ENCODE results near the gene DNAH11.

The DNAH11 gene

GRCh38 chr7:21702303-21702702 lies 159.5 kb downstream of the DNAH11 start:
- no peak for DNase-seq (ENCODE audit: low spot score)
- in situ Hi-C loops (cut with MboI; ENCODE audit: low sequenced_read_pairs, unreplicated experiment): no loop called here
- TF ChIP-seq CTCF (IDR thresholded peaks at IDR 0.05; ENCODE audit: borderline replicate concordance, control extremely low read depth, extremely low read depth, insufficient read depth, missing control alignments): no peak

DNA sequence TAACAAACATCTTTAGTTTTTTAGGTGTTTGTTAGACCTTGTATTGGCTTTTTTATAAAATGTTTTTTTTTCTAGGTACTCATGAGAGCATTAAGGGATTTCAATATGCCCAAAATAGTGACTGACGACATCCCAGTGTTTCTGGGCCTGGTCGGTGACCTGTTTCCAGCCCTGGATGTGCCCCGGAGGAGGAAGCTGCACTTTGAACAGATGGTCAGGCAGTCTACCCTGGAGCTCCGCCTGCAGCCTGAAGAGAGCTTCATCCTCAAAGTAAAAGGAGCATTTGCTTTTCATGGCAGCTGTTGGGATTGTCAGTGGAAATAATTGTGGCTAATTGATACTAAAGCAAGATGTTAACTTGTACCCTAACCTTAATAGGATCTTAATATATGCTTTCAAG lies 161.5 kb downstream of the DNAH11 start:
- in situ Hi-C loops (cut with MboI; ENCODE audit: low sequenced_read_pairs, unreplicated experiment): no loop called here
- TF ChIP-seq CTCF (IDR thresholded peaks at IDR 0.05; ENCODE audit: borderline replicate concordance, control extremely low read depth, extremely low read depth, insufficient read depth, missing control alignments): no peak
- DNase-seq (ENCODE audit: low spot score): no peak

DNA sequence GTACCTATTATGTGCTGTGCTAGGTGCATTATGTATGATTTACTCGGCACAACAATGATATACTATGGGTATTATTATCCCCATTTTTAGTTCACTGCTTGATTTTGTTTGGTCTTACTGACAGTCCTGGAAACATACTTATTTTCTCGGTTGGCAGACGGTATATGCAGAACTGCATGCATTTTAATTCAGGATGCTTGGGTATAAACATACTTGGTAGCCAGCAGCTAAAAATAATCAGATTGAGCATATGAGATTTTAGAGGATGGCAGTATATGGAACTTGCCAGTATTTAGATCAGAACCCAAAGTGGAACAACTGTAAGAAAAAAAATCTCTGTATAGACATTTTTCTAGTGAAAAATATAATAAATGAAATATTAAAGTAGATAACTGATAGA lies 163.3 kb downstream of the DNAH11 start:
- in situ Hi-C loops (cut with MboI; ENCODE audit: low sequenced_read_pairs, unreplicated experiment): no loop called here
- DNase-seq (ENCODE audit: low spot score): no peak
- no peak for TF ChIP-seq CTCF (IDR thresholded peaks at IDR 0.05; ENCODE audit: borderline replicate concordance, control extremely low read depth, extremely low read depth, insufficient read depth, missing control alignments)

DNA sequence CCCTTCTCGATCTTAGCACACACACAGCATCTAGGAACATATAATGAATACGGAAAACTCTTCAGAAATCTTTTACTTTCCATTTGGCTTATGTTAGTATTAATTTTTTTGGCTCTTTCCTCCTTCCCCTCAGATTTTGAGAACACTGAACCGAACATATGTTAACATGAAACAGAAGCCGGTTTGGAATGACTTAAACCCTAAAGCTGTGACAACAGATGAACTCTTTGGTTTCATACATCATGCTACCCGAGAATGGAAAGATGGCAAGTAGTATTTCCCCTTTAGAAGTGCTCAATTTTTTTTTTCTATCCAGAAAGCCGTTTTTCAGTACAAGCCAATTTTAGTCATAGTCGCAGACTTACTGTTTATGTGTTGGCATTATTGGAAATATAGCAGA lies 164.7 kb downstream of the DNAH11 start:
- no peak for TF ChIP-seq CTCF (IDR thresholded peaks at IDR 0.05; ENCODE audit: borderline replicate concordance, control extremely low read depth, extremely low read depth, insufficient read depth, missing control alignments)
- in situ Hi-C loops (cut with MboI; ENCODE audit: low sequenced_read_pairs, unreplicated experiment): no loop called here
- no peak for DNase-seq (ENCODE audit: low spot score)

DNA sequence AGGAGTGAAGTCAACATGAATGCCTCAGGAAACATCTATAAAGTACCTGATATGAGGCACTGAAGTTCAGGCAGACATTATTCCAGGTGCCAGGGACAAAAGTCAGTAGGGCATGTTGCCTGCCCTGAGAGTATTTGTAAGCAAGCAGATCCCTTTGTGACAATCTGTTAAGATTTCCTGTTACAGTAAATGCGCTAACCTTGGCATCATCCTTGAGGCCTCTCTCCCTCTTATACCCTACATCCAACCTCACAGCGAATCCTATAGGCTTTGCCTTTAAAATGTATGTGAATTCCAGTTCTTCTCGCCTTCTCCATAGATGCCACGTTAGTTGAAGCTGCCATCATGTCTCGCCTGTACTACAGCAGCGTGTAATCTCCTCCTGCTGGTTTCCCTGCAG lies 165.3 kb downstream of the DNAH11 start:
- TF ChIP-seq CTCF (IDR thresholded peaks at IDR 0.05; ENCODE audit: borderline replicate concordance, control extremely low read depth, extremely low read depth, insufficient read depth, missing control alignments): no peak
- in situ Hi-C loops (cut with MboI; ENCODE audit: low sequenced_read_pairs, unreplicated experiment): no loop called here
- DNase-seq (ENCODE audit: low spot score): no peak

- TF ChIP-seq CTCF (IDR thresholded peaks at IDR 0.05; ENCODE audit: borderline replicate concordance, control extremely low read depth, extremely low read depth, insufficient read depth, missing control alignments): no peak
- no peak for DNase-seq (ENCODE audit: low spot score)
- in situ Hi-C loops (cut with MboI; ENCODE audit: low sequenced_read_pairs, unreplicated experiment): no loop called here
These were observed 174.5 kb downstream of the DNAH11 start for GRCh38 chr7:21717323-21717722.

DNA sequence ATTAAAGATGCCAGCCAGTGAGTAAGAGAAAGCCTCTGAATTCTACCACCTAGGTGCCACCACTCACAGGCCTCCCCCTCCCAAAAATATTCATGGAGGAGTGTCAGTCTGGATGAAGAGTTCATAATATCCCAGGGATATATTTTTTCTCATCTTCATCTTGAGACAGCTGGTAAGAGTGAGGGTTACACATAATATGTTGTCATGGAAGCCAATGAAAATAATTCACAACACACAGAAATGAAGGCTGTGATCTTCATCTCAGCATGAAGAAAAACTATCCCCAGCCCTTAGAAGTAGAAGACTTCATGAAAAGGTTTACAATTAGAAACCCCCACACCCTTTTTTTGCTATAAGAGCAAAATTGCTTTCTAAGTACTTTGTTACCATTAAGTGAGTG lies 175.6 kb downstream of the DNAH11 start:
- no peak for TF ChIP-seq CTCF (IDR thresholded peaks at IDR 0.05; ENCODE audit: borderline replicate concordance, control extremely low read depth, extremely low read depth, insufficient read depth, missing control alignments)
- in situ Hi-C loops (cut with MboI; ENCODE audit: low sequenced_read_pairs, unreplicated experiment): no loop called here
- DNase-seq (ENCODE audit: low spot score): no peak
